ENCODE measurements around the gene MACF1.

GRCh38 chr1:39474810-39475209 is 270.3 kb downstream of the MACF1 start:
- TF ChIP-seq POLR2A (IDR thresholded peaks at IDR 0.05; ENCODE audit: low read length) = no peak
- no peak for TF ChIP-seq GATA1 (IDR thresholded peaks at IDR 0.05; ENCODE audit: low read depth, low read length)
